Kidney tubule cell (primary cell): ENCODE data around the gene TELO2.

Source experiments
- DNase-seq: peaks from one replicate; pipeline ENCODE4 v3.0.0-alpha.2; 2018; ENCODE audit warnings: low spot score

Gene TELO2

GRCh38 chr16:1519831-1520230 lies 26.7 kb downstream of the TELO2 start:
- DNase-seq: no peak

GRCh38 chr16:1520461-1520860 lies 27.3 kb downstream of the TELO2 start:
- no peak for DNase-seq

- DNase-seq: no peak
Observed at GRCh38 chr16:1523581-1524245, 30.6 kb downstream of the TELO2 start.

- DNase-seq: no peak
Observed at GRCh38 chr16:1524366-1524765, 31.2 kb downstream of the TELO2 start.

GRCh38 chr16:1525871-1526607 lies 32.9 kb downstream of the TELO2 start:
- no peak for DNase-seq

- no peak for DNase-seq
Observed at GRCh38 chr16:1526608-1527555, 33.7 kb downstream of the TELO2 start.

GRCh38 chr16:1527836-1528811 lies 35.0 kb downstream of the TELO2 start:
- DNase-seq: no peak

- DNase-seq: no peak
Observed at GRCh38 chr16:1528921-1529537, 35.9 kb downstream of the TELO2 start.

GRCh38 chr16:1530349-1530882 lies 37.3 kb downstream of the TELO2 start:
- no peak for DNase-seq

- DNase-seq: no peak
Observed at GRCh38 chr16:1530883-1531637, 37.9 kb downstream of the TELO2 start.

GRCh38 chr16:1531638-1531910 lies 38.4 kb downstream of the TELO2 start:
- DNase-seq: no peak

GRCh38 chr16:1532081-1532760 lies 39.1 kb downstream of the TELO2 start:
- DNase-seq: no peak

GRCh38 chr16:1532771-1533170 lies 39.6 kb downstream of the TELO2 start:
- DNase-seq: no peak

GRCh38 chr16:1533443-1533951 lies 40.3 kb downstream of the TELO2 start, which contains the start of gene TMEM204:
Gene TMEM204, plus strand, starts transcription at chr16:1533666. Its CDS starts 610 bp downstream, at chr16:1534276.
- no peak for DNase-seq

GRCh38 chr16:1534021-1535020 lies 41.2 kb downstream of the TELO2 start:
- no peak for DNase-seq

- no peak for DNase-seq
Observed at GRCh38 chr16:1535391-1536291, 42.5 kb downstream of the TELO2 start.

- DNase-seq: no peak
Observed at GRCh38 chr16:1536601-1537000, 43.4 kb downstream of the TELO2 start.
